Heart right ventricle (tissue), 16 donors: ENCODE results near the gene COG4. TPM values are rescaled to one million over a fixed set of nuclear protein-coding genes. Genes with fewer than 3 reads are reported as not detected.
A peak's percentile ranks its signal among the peaks of the same experiment; 100 is the strongest.
"Not testable (repeated sequence)": the region's sequence is repeated elsewhere in the genome, so short reads cannot be mapped to it uniquely, and the experiment has no call there.

Experiments
- ATAC-seq, 8 donors: fragments of 200-7000 bp; cut with Tn5 transposase; one replicate each; pipeline ENCODE4 v1.9.1; 2020; ENCODE audit warnings: mild to moderate bottlenecking in 8 of 8, moderate library complexity in 8 of 8, moderate number of reproducible peaks in 1 of 8
- DNase-seq, 2 donors: peaks; one replicate each; pipeline ENCODE4 v3.0.0-alpha.2; 2020
- H3K27ac ChIP-seq, 10 donors: fragments of 200-600 bp; sonication (generic) in 2 of 10; one replicate each; pipeline versions ENCODE4 v1.5.0 to v1.8.0; 2020 to 2022; ENCODE audit warnings: mild to moderate bottlenecking in 3 of 10
- H3K27me3 ChIP-seq, 7 donors: fragments of 200-600 bp; one replicate each; pipeline ENCODE4 v1.8.0; 2021 to 2022; ENCODE audit warnings: mild to moderate bottlenecking in 2 of 7
- H3K36me3 ChIP-seq, 9 donors: fragments of 200-600 bp; sonication (generic) in 1 of 9; one replicate each; pipeline versions ENCODE4 v1.5.0 to v1.8.0; 2020 to 2022; ENCODE audit warnings: mild to moderate bottlenecking in 2 of 9
- H3K4me1 ChIP-seq, 9 donors: fragments of 200-600 bp; sonication (generic) in 1 of 9; one replicate each; pipeline versions ENCODE4 v1.5.0 to v1.8.0; 2020 to 2022; ENCODE audit warnings: mild to moderate bottlenecking in 4 of 9
- H3K4me3 ChIP-seq, 10 donors: fragments of 200-600 bp; sonication (generic) in 2 of 10; one replicate each; pipeline versions ENCODE4 v1.5.0 to v1.8.0; 2020 to 2022; ENCODE audit warnings: mild to moderate bottlenecking in 7 of 10, moderate library complexity in 2 of 10
- H3K9me3 ChIP-seq, 11 donors: fragments of 200-600 bp in 10 of 11; sonication (generic) in 2 of 11; one replicate each; pipeline versions ENCODE4 v1.5.0 to v1.8.0; 2013 to 2022; ENCODE audit warnings: mild to moderate bottlenecking in 2 of 11, control low read depth in 1 of 11, moderate library complexity in 1 of 11
- CTCF ChIP-seq, 9 donors: fragments of 200-600 bp; sonication (generic) in 2 of 9; IDR thresholded peaks; one replicate each; pipeline versions ENCODE4 v1.5.0 to v1.8.0; 2021 to 2022; ENCODE audit warnings: antibody characterized with exemption in 9 of 9, mild to moderate bottlenecking in 5 of 9, moderate library complexity in 1 of 9
- WGBS, 2 donors: extraction: QIAGEN DNeasy Blood & Tissue Kit; methylation state at CpG; one replicate each; pipeline ENCODE4 v1.1.7; 2013; ENCODE audit warnings: inconsistent platforms in 1 of 2; 5-methylcytosine and 5-hydroxymethylcytosine counted together
- intact Hi-C, 10 donors: fragments of 100-400 bp; cut with DNase I; formaldehyde crosslinking; loops; one replicate each; pipeline versions ENCODE4 v1.11.1 to v1.14.2; 2022
- polyA plus RNA-seq, 2 donors: library from polyadenylated mRNA; stranded (reverse); fragments of 200-250 nt; gene quantifications; one replicate each; pipeline ENCODE4 v1.2.3, GENCODE V29; 2013
- total RNA-seq, 10 donors: library from RNA; stranded (reverse); fragmentation: NEBNext Ultra II Directional in 3 of 10; extraction: Animal tissue kit (Norgen Biotek cat#: 25700) in 3 of 10; gene quantifications; one replicate each; pipeline versions ENCODE4 v1.2.1 to v1.2.4, GENCODE V29; 2021 to 2023
- donor health status: Arrhythmogenic right ventricular cardiomyopathy.
- donor health status: ischemic (EF 13 %, LVEDD 7.1; RV severe dilation, severe dysfunction).
- donor health status: healthy with polysubstance abuse.
- donor health status: DM: no; HTN: yes; CAD: no.
- donor health status: DM: no; HTN: no; CAD: no.
- donor health status: ischemic (EF 25% LVEDD 6.9; RV normal size, moderate dysfunction).
- donor health status: ischemic (EF 25% LVEDD 5.7; RV mildly dilated, moderate dysfunction).
- donor health status: healthy.
- donor health status: DM: yes; HTN: yes; CAD: no.
- donor health status: Ischemic cardiomyopathy.
- donor health status: ischemic (EF 35%, LVEDD 5.7; RV mildly dilated, moderate dysfunction).
- donor health status: nonischemic (EF 11% LVEDD 7.7; RV severe dilation, severe dysfunction).
- donor health status: DM: yes; HTN: yes; CAD: no.
- donor health status: PGD.
- donor health status: ischemic (EF 29% LVEDD 5.4; RV normal size, mild dysfunction).
- donor health status: nonischemic (EF 23%, LVEDD 6.1; RV moderate dilation, normal function).

COG4 gene
- total and polyA plus RNA-seq, 12 donors, result 29.3 to 56.8 (median 40.5) TPM

- peaks cover 0 to 12% (median 0%) of the 10 kb centered on the region in 7 donors for H3K27me3 ChIP-seq
- no peaks in the 10 kb centered on the region for H3K9me3 ChIP-seq
- peak overlapping the region in 7 of 10 donors; percentile 91 to 100 (median 96) for H3K27ac ChIP-seq
- peaks cover 0 to 5% (median 0%) of the 10 kb centered on the region in 9 donors for H3K36me3 ChIP-seq
- no peak for ATAC-seq
- no peak for TF ChIP-seq CTCF (IDR thresholded peaks at IDR 0.05)
- peak overlapping the region; percentile 84 to 100 (median 93) for H3K4me3 ChIP-seq
- peaks cover 0 to 22% (median 17%) of the 10 kb centered on the region in 9 donors for H3K4me1 ChIP-seq
- no peak for DNase-seq
- 94 to 98% methylated on average over 11 of the region's 11 CpGs for WGBS, 2 donors
- intact Hi-C loops, result loop anchor here in 2 of 10 donors (5.0 kb wide), 1 partner anchor 71 kb away; no protein-coding TSS in a partner anchor
Observed at GRCh38 chr16:70453117-70453891, 70.0 kb downstream of the COG4 start.

- not testable (repeated sequence) for DNase-seq, H3K36me3 ChIP-seq, H3K27ac ChIP-seq, H3K9me3 ChIP-seq, ATAC-seq
- peak overlapping the region in 8 of 10 donors; percentile 15 to 42 (median 32) for H3K4me3 ChIP-seq
- H3K4me1 ChIP-seq, result peaks cover 0 to 19% (median 16%) of the 10 kb centered on the region in 9 donors
- peaks cover 0 to 12% (median 0%) of the 10 kb centered on the region in 7 donors for H3K27me3 ChIP-seq
- 29 to 47% methylated on average over 25 of the region's 25 CpGs for WGBS, 2 donors
- intact Hi-C loops, result loop anchor here in 2 of 10 donors (5.0 kb wide), 1 partner anchor 69 kb away; no protein-coding TSS in a partner anchor
Observed at GRCh38 chr16:70451004-70451340, 72.4 kb downstream of the COG4 start.

GRCh38 chr16:70450142-70451003 lies 73.0 kb downstream of the COG4 start:
- peaks cover 0 to 12% (median 0%) of the 10 kb centered on the region in 7 donors for H3K27me3 ChIP-seq
- ATAC-seq, H3K36me3 ChIP-seq, DNase-seq, H3K27ac ChIP-seq, H3K9me3 ChIP-seq: not testable (repeated sequence)
- H3K4me3 ChIP-seq, result peak overlapping the region in 8 of 10 donors; percentile 15 to 42 (median 32)
- peaks cover 0 to 13% (median 11%) of the 10 kb centered on the region in 9 donors for H3K4me1 ChIP-seq
- intact Hi-C loops, result loop anchor here in 2 of 10 donors (5.0 kb wide), 1 partner anchor 68 kb away; no protein-coding TSS in a partner anchor
- 63 to 69% methylated on average over 37 of the region's 37 CpGs for WGBS, 2 donors

- DNase-seq (no peak), ATAC-seq (no peak)
- TF ChIP-seq CTCF (IDR thresholded peaks at IDR 0.05), result no peak
- Histone ChIP-seq H3K36me3 (no peaks in the 10 kb centered on the region), H3K9me3 (no peaks in the 10 kb centered on the region), H3K4me1 (no peaks in the 10 kb centered on the region), H3K27ac (no peak overlapping the region), H3K4me3 (no peak overlapping the region), H3K27me3 (peaks cover 0 to 12% (median 0%) of the 10 kb centered on the region in 7 donors)
- intact Hi-C loops, result loop anchor here in 1 of 10 donors (5.0 kb wide), 1 partner anchor 71 kb away; no protein-coding TSS in a partner anchor
- 90 to 91% methylated on average over 6 of the region's 6 CpGs for WGBS, 2 donors
Observed at GRCh38 chr16:70448075-70448474, 75.3 kb downstream of the COG4 start.
